MM.1S (cell line): ENCODE results near the gene GGT6.

Experiments
- DNase-seq: peaks from one replicate; pipeline ENCODE4 v3.0.0-alpha.2; 2015
- H2AFZ ChIP-seq: fragments of 300-600 bp; sonication (generic); 2 replicates; pipeline ENCODE4 v1.6.0; 2016; ENCODE audit warnings: antibody characterized with exemption, low read length
- H3F3A ChIP-seq: fragments of 300-600 bp; sonication (generic); 2 replicates; pipeline ENCODE4 v1.6.1; 2016; ENCODE audit warnings: mild to moderate bottlenecking, antibody characterized with exemption, low read length, moderate library complexity, mixed read lengths; ENCODE audit not compliant: insufficient read depth
- H3K27ac ChIP-seq: fragments of 300-600 bp; sonication (generic); 2 replicates; pipeline ENCODE4 v1.5.1; 2016; ENCODE audit warnings: mild to moderate bottlenecking, low read length
- H3K27me3 ChIP-seq: fragments of 300-600 bp; sonication (generic); replicated peaks from 2 replicates; pipeline ENCODE4 v1.6.0; 2016; ENCODE audit warnings: low read length; ENCODE audit not compliant: insufficient read depth
- H3K36me3 ChIP-seq: fragments of 300-600 bp; sonication (generic); replicated peaks from 2 replicates; pipeline ENCODE4 v1.6.1; 2016; ENCODE audit warnings: mild to moderate bottlenecking, low read length, mixed read lengths; ENCODE audit not compliant: insufficient read depth
- H3K4me1 ChIP-seq: fragments of 300-600 bp; sonication (generic); 2 replicates; pipeline ENCODE4 v1.6.1; 2016; ENCODE audit warnings: low read length, mixed read lengths
- H3K4me2 ChIP-seq: fragments of 300-600 bp; sonication (generic); 2 replicates; pipeline ENCODE4 v1.6.0; 2016; ENCODE audit warnings: low read depth, low read length
- H3K4me3 ChIP-seq: fragments of 300-600 bp; sonication (generic); 2 replicates; pipeline ENCODE4 v1.5.1; 2016; ENCODE audit warnings: low read length, mixed read lengths
- H3K79me2 ChIP-seq: fragments of 300-600 bp; sonication (generic); 2 replicates; pipeline ENCODE4 v1.6.1; 2016; ENCODE audit warnings: mixed run types, low read length, mixed read lengths
- H3K9ac ChIP-seq: fragments of 300-600 bp; sonication (generic); 2 replicates; pipeline ENCODE4 v1.6.1; 2016; ENCODE audit warnings: low read length, mixed read lengths
- H3K9me2 ChIP-seq: fragments of 300-600 bp; sonication (generic); replicated peaks from 2 replicates; pipeline ENCODE4 v1.6.1; 2016; ENCODE audit warnings: mild to moderate bottlenecking, low read length, mixed read lengths; ENCODE audit not compliant: insufficient read depth
- H3K9me3 ChIP-seq: fragments of 300-600 bp; sonication (generic); replicated peaks from 2 replicates; pipeline ENCODE4 v1.6.1; 2016; ENCODE audit warnings: mild to moderate bottlenecking, low read length, mixed read lengths; ENCODE audit not compliant: insufficient read depth
- H4K20me1 ChIP-seq: fragments of 300-600 bp; sonication (generic); 2 replicates; pipeline ENCODE4 v1.6.1; 2016; ENCODE audit warnings: mild to moderate bottlenecking, low read length, moderate library complexity, mixed read lengths; ENCODE audit not compliant: insufficient read depth
- EZH2 ChIP-seq: fragments of 300-600 bp; sonication (generic); optimal IDR thresholded peaks from 2 replicates; pipeline ENCODE3; 2017; ENCODE audit warnings: low read depth, mild to moderate bottlenecking, antibody characterized with exemption, low read length, mixed read lengths
- EZH2phosphoT487 ChIP-seq: fragments of 300-600 bp; sonication (generic); IDR thresholded peaks from 2 replicates; pipeline ENCODE4 v1.6.1; 2018; ENCODE audit warnings: antibody characterized with exemption, low read length
- TF ChIP-seq, protein P1 (sequence below): fragments of 300-600 bp; sonication (generic); IDR thresholded peaks from 2 replicates; pipeline ENCODE4 v1.5.1; 2016; ENCODE audit warnings: antibody characterized with exemption, low read length, mixed read lengths

Gene GGT6

DNA sequence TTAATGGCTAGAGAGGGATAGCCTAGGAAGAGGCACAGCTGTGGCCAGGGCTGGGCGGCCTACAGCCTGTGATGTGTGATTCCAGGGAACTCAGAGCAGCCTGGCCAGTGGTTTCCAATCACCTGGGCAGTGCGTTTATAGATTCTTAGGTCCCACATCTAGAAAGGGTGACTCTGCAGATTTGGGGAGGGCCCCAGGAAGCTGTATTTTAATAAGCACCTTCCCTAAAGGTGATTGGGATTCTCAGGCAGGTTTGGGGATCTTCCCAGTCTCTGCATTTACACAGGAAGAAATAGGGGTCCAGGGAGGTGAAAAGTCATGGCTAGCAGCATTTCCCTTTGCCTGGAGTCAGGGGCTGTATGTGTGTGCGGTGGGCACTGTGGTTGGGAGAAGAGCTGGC lies 52.2 kb downstream of the GGT6 start:
- H4K20me1 ChIP-seq: no peaks in the 10 kb centered on the region
- H3K27ac ChIP-seq: no peak overlapping the region
- H3K9ac ChIP-seq: no peak overlapping the region
- H2AFZ ChIP-seq: no peak overlapping the region
- no peak overlapping the region for H3K4me2 ChIP-seq
- H3F3A ChIP-seq: peaks cover 7% of the 10 kb centered on the region; the same call in 1 of the 2 replicates
- 0 out of 2 replicates have a peak, but pooled peaks cover 5% of the 10 kb centered on the region for H3K79me2 ChIP-seq
- DNase-seq: no peak
- H3K9me2 ChIP-seq: no peaks in the 10 kb centered on the region
- no peaks in the 10 kb centered on the region for H3K27me3 ChIP-seq
- no peak for TF ChIP-seq EZH2phosphoT487
- TF ChIP-seq, protein P1, sequence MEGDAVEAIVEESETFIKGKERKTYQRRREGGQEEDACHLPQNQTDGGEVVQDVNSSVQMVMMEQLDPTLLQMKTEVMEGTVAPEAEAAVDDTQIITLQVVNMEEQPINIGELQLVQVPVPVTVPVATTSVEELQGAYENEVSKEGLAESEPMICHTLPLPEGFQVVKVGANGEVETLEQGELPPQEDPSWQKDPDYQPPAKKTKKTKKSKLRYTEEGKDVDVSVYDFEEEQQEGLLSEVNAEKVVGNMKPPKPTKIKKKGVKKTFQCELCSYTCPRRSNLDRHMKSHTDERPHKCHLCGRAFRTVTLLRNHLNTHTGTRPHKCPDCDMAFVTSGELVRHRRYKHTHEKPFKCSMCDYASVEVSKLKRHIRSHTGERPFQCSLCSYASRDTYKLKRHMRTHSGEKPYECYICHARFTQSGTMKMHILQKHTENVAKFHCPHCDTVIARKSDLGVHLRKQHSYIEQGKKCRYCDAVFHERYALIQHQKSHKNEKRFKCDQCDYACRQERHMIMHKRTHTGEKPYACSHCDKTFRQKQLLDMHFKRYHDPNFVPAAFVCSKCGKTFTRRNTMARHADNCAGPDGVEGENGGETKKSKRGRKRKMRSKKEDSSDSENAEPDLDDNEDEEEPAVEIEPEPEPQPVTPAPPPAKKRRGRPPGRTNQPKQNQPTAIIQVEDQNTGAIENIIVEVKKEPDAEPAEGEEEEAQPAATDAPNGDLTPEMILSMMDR: no peak
- no peak for TF ChIP-seq EZH2
- H3K36me3 ChIP-seq: no peaks in the 10 kb centered on the region
- peaks cover 23% of the 10 kb centered on the region for H3K4me1 ChIP-seq
- H3K9me3 ChIP-seq: no peaks in the 10 kb centered on the region
- H3K4me3 ChIP-seq: no peak overlapping the region

DNA sequence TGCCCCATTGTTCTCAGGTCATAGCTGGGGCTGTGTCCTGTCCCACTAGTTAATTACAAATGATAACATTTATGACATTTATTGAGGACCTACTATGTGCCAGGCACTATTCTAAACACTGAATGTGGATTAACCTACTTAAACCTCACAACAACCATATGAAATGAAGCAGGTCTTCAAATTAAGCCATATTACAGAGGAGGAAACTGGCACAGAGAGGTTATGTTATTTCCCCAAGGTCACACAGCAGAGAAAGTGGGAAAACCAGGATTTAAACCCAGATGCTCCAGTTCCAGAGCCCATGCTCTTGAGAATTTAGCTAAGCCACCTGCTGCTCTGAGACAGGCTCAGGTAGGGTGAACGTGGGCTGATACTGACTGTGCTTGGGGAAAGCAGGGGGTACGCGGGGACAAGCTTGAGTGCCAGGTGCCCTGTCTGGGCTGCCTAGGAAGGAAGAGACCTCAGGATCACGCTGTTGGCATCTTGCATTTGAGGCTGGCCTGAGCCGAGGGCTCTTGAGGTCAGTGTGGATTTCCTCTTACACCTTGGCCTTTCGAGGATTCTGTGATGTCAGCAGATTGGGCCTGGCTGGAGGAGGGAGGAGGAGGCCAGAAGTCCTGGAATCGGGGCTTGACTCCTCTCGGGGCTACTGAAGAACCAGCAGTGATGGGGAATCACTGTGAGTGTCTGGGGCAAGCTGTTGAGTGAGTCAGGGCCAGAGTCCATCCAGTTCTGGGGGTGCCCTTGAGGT lies 52.8 kb downstream of the GGT6 start:
- peaks cover 7% of the 10 kb centered on the region; the same call in 1 of the 2 replicates for H3F3A ChIP-seq
- H3K4me2 ChIP-seq: no peak overlapping the region
- no peaks in the 10 kb centered on the region for H3K36me3 ChIP-seq
- H3K9ac ChIP-seq: no peak overlapping the region
- no peaks in the 10 kb centered on the region for H3K9me2 ChIP-seq
- H3K27ac ChIP-seq: no peak overlapping the region
- no peaks in the 10 kb centered on the region for H3K9me3 ChIP-seq
- TF ChIP-seq EZH2 (no peak), EZH2phosphoT487 (no peak)
- TF ChIP-seq, protein P1: no peak
- no peaks in the 10 kb centered on the region for H4K20me1 ChIP-seq
- 0 out of 2 replicates have a peak, but pooled peaks cover 5% of the 10 kb centered on the region for H3K79me2 ChIP-seq
- H3K4me1 ChIP-seq: peaks cover 24% of the 10 kb centered on the region
- no peaks in the 10 kb centered on the region for H3K27me3 ChIP-seq
- H3K4me3 ChIP-seq: no peak overlapping the region
- H2AFZ ChIP-seq: no peak overlapping the region
- no peak for DNase-seq
